A549 (cell line): ENCODE results near the gene FAM181A. TPM values are rescaled to one million over a fixed set of nuclear protein-coding genes. Genes with fewer than 3 reads are reported as not detected.

Source experiments
- ATAC-seq, 2 experiments: fragments of 200-7000 bp in 1 of 2; fragments of >200 bp in 1 of 2; cut with Nextera tagmentation in 1 of 2; cut with Tn5 transposase in 1 of 2; 3 replicates each; pipeline versions ENCODE4 v1.8.0 to v1.9.1; 2018 to 2020; ENCODE audit warnings: mild to moderate bottlenecking in 1 of 2, moderate library complexity in 1 of 2
- CTCF ChIA-PET: fragments of 300-600 bp; sonication (Branson Sonifier 250); formaldehyde crosslinking; extraction: SDS; loops from one replicate; lab custom pipeline; 2021; ENCODE audit warnings: antibody characterized with exemption, inconsistent platforms; lab: Yijun Ruan, JAX
- POLR2A ChIA-PET: fragments of 350-600 bp; formaldehyde crosslinking; extraction: SDS; loops from one replicate; lab custom pipeline; 2021; ENCODE audit warnings: antibody characterized with exemption, inconsistent platforms; lab: Yijun Ruan, JAX
- DNase-seq, 2 experiments: peaks; one replicate each; pipeline versions ENCODE4 v3.0.0 to v3.0.0-alpha.2; 2011 to 2016; ENCODE audit warnings: low read depth in 1 of 2, low spot score in 1 of 2
- FAIRE-seq: peaks from 2 replicates; lab custom pipeline; 2011; peaks lifted over from hg19 to GRCh38; lab: Jason Lieb, UNC
- H3K27ac ChIP-seq, 2 experiments: fragments of >200 bp; sonication (Bioruptor Twin); formaldehyde crosslinking; 3 replicates each; pipeline ENCODE4 v1.5.1; 2016 to 2017
- H3K4me1 ChIP-seq: fragments of >200 bp; sonication (Bioruptor Twin); formaldehyde crosslinking; 3 replicates; pipeline ENCODE4 v1.6.1; 2016
- H3K4me2 ChIP-seq: fragments of >200 bp; sonication (Bioruptor Twin); formaldehyde crosslinking; 3 replicates; pipeline ENCODE4 v1.6.1; 2016
- H3K4me3 ChIP-seq: fragments of >200 bp; sonication (Bioruptor Twin); formaldehyde crosslinking; 3 replicates; pipeline ENCODE4 v1.5.1; 2016
- H3K9me3 ChIP-seq: fragments of >200 bp; sonication (Bioruptor Twin); formaldehyde crosslinking; 3 replicates; pipeline ENCODE4 v1.6.1; 2016
- BHLHE40 ChIP-seq: IDR thresholded peaks from 2 replicates; pipeline ENCODE4 v1.6.1; 2012; ENCODE audit warnings: low read depth, low read length, inconsistent platforms
- CBX2 ChIP-seq: fragments of 200-600 bp; sonication (generic); IDR thresholded peaks from 2 replicates; pipeline ENCODE4 v1.6.1; 2016; ENCODE audit warnings: low read depth, mild to moderate bottlenecking, borderline replicate concordance
- CBX8 ChIP-seq: fragments of 200-600 bp; sonication (generic); IDR thresholded peaks from 2 replicates; pipeline ENCODE4 v1.6.1; 2016
- CEBPB ChIP-seq, 2 experiments: fragments of >200 bp in 1 of 2; sonication (Bioruptor Twin) in 1 of 2; formaldehyde crosslinking in 1 of 2; IDR thresholded peaks; 2 replicates each; pipeline ENCODE4 v1.6.1; 2012 to 2016
- FOSL2 ChIP-seq, 2 experiments: fragments of 450-650 bp in 1 of 2; fragments of >200 bp in 1 of 2; sonication (Bioruptor Twin) in 1 of 2; formaldehyde crosslinking; IDR thresholded peaks; 2 replicates each; pipeline versions ENCODE4 v1.5.0 to v1.6.1; 2016 to 2020; ENCODE audit warnings: mild to moderate bottlenecking in 1 of 2, moderate library complexity in 1 of 2
- HDAC2 ChIP-seq: fragments of 200-600 bp; sonication (generic); IDR thresholded peaks from 2 replicates; pipeline ENCODE4 v1.6.1; 2016
- HEYL ChIP-seq: fragments of 250-450 bp; sonication (Bioruptor Pico); IDR thresholded peaks from 2 replicates; pipeline ENCODE4 v1.8.0; 2021; ENCODE audit warnings: mild to moderate bottlenecking, moderate library complexity
- HOXB5 ChIP-seq: fragments of 250-450 bp; sonication (Bioruptor Pico); IDR thresholded peaks from 2 replicates; pipeline ENCODE4 v1.5.0; 2020; ENCODE audit warnings: mild to moderate bottlenecking, moderate library complexity
- KDM1A ChIP-seq: fragments of 200-600 bp; sonication (generic); IDR thresholded peaks from 2 replicates; pipeline ENCODE4 v1.6.1; 2016; ENCODE audit warnings: low read depth, mild to moderate bottlenecking
- KDM5A ChIP-seq: fragments of 200-600 bp; sonication (generic); IDR thresholded peaks from 2 replicates; pipeline ENCODE4 v1.6.1; 2016; ENCODE audit warnings: antibody characterized with exemption, mild to moderate bottlenecking
- MAFK ChIP-seq: fragments of 450-650 bp; IDR thresholded peaks from 2 replicates; pipeline ENCODE4 v1.6.1; 2014; ENCODE audit not compliant: partially characterized antibody
- MYC ChIP-seq: IDR thresholded peaks from 2 replicates; pipeline ENCODE4 v1.6.1; 2012; ENCODE audit warnings: mild to moderate bottlenecking, inconsistent platforms, low read length, improper control_type of control experiment, borderline replicate concordance
- NPAS2 ChIP-seq: fragments of 250-450 bp; sonication (Bioruptor Pico); IDR thresholded peaks from 2 replicates; pipeline ENCODE4 v1.8.0; 2022; ENCODE audit warnings: mild to moderate bottlenecking, moderate library complexity, borderline replicate concordance
- RNF2 ChIP-seq: fragments of 200-600 bp; sonication (generic); IDR thresholded peaks from 2 replicates; pipeline ENCODE4 v1.6.1; 2016; ENCODE audit warnings: low read depth, mild to moderate bottlenecking, antibody characterized with exemption, moderate library complexity, borderline replicate concordance
- SMC3 ChIP-seq: fragments of >200 bp; sonication (Bioruptor Twin); formaldehyde crosslinking; IDR thresholded peaks from 3 replicates; pipeline ENCODE4 v1.6.1; 2018; ENCODE audit warnings: inconsistent platforms
- TP53 ChIP-seq: fragments of 250-450 bp; sonication (Bioruptor Pico); IDR thresholded peaks from 2 replicates; pipeline ENCODE4 v1.5.0; 2021; ENCODE audit warnings: mild to moderate bottlenecking, moderate library complexity
- ZC3H11A ChIP-seq: fragments of 450-650 bp; IDR thresholded peaks from 2 replicates; pipeline ENCODE4 v1.6.1; 2014; ENCODE audit warnings: antibody characterized with exemption, mild to moderate bottlenecking
- ZSCAN20 ChIP-seq: fragments of 250-450 bp; sonication (Bioruptor Pico); IDR thresholded peaks from 2 replicates; pipeline ENCODE4 v1.8.0; 2022; ENCODE audit warnings: mild to moderate bottlenecking, moderate library complexity
- WGBS: methylation state at CpG from one replicate; pipeline ENCODE4 v1.1.6; 2017; ENCODE audit errors: missing lambda C conversion rate; 5-methylcytosine and 5-hydroxymethylcytosine counted together
- polyA plus RNA-seq, 4 experiments: library from polyadenylated mRNA; depleted of rRNA in 3 of 4; stranded (reverse); fragments of >200 nt; fragmentation: RNase III in 1 of 4; extraction: RNeasy Plus Mini Kit Qiagen cat#74134 plus additional on column Dnase treatment in 1 of 4; gene quantifications; 2 replicates in 3 of 4; 3 replicates in 1 of 4; pipeline ENCODE4 v1.2.3, GENCODE V29; 2011 to 2017
- TF ChIP-seq, protein P1 (sequence below): fragments of 150-350 bp; IDR thresholded peaks from 2 replicates; pipeline ENCODE4 v1.6.1; 2014; ENCODE audit warnings: low read depth, mild to moderate bottlenecking, low read length
- TF ChIP-seq, protein P2 (sequence below): fragments of >200 bp; sonication (Bioruptor Twin); formaldehyde crosslinking; IDR thresholded peaks from 2 replicates; pipeline ENCODE4 v1.6.1; 2016
- TF ChIP-seq, protein P3 (sequence below): IDR thresholded peaks from 2 replicates; pipeline ENCODE4 v1.6.1; 2012
- TF ChIP-seq, protein P4 (sequence below): IDR thresholded peaks from 2 replicates; pipeline ENCODE4 v1.6.1; 2012
- TF ChIP-seq, protein P5 (sequence below): fragments of 450-650 bp; IDR thresholded peaks from 2 replicates; pipeline ENCODE4 v1.6.1; 2014; ENCODE audit warnings: antibody characterized with exemption
- TF ChIP-seq, protein P6 (sequence below): fragments of 200-600 bp; sonication (generic); IDR thresholded peaks from 2 replicates; pipeline ENCODE4 v1.6.1; 2016; ENCODE audit warnings: antibody characterized with exemption, mild to moderate bottlenecking, moderate library complexity
- TF ChIP-seq, protein P7 (sequence below): IDR thresholded peaks from 2 replicates; pipeline ENCODE4 v1.6.1; 2012; ENCODE audit warnings: low read depth, borderline replicate concordance

Gene FAM181A
- polyA plus RNA-seq, 2 of the 4 experiments (the other 2 are of a cell fraction): not detected

DNA sequence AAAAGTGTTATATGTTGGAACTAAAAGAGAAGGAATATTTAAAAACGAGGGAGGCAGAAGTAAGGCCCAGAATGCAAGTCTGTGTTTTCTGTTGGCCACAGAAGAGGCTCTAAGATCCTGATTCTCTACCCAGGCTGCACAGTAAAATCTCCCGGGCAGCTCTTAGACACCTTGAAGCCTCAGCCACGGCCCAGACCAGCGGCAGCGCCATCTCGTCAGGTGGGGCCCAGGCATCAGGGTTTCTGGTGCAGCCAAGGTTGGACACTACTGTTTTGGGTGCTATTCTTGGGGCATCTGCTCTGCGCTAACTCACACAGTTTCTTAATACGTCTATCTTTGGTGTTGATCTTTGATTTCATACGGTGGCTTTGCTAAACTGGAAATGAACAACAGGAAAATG, 16.8 kb downstream of the FAM181A start:
- no peak for FAIRE-seq
- ChIA-PET POLR2A (no interaction called here), CTCF (interaction anchor here (0.7 to 29.6 kb wide), 4 partner anchors 23 to 193 kb away, joined by 3 to 601 read pairs (median 202); partner anchors contain the start of genes ASB2 and CCDC197)
- H3K27ac ChIP-seq: no peak overlapping the region
- 85% methylated on average over 9 of the region's 9 CpGs for WGBS
- TF ChIP-seq ZC3H11A: no peak
- no peak for TF ChIP-seq CBX2
- H3K4me3 ChIP-seq: no peak overlapping the region
- no peak overlapping the region for H3K4me2 ChIP-seq
- ATAC-seq: no peak
- H3K4me1 ChIP-seq: peaks cover 25% of the 10 kb centered on the region
- no peak for DNase-seq
- H3K9me3 ChIP-seq: no peaks in the 10 kb centered on the region

DNA sequence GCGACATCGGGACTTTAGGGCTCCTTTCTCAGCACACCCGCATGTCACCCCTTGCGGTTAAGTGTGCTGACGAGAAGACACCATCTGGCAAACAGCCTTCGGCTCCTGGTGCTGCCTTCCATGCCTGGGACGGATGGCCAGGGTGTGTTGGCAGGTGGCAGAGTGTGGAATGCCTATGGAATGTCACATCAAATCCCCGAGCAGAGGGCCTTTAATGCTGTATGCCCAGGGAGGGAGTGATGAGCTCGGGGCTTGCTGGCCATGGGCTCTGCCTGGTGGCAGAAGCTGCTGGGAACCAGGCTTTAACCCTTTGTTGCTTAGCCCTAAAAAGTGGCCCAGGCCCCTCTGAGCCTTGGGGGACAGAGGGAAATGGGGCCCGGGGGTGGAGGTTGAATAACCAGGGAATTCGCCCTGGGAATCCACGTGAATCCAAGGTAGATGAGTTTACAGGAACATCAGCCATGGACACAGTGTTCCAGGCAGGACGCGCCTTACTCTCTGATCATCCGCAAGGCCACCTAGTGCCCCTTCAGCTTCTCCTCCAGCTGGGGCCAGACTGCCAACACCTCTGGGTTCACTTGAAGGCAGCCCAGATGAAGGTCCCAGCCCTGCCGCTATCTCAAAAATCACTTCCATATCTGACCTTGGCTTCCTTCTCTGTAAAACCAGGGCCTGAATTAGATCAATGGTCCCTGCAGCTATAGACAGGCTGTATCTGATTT, 17.4 kb downstream of the FAM181A start:
- POLR2A ChIA-PET: no interaction called here
- Histone ChIP-seq H3K9me3 (no peaks in the 10 kb centered on the region), H3K27ac (no peak overlapping the region), H3K4me2 (no peak overlapping the region), H3K4me3 (no peak overlapping the region), H3K4me1 (peaks cover 25% of the 10 kb centered on the region)
- 84% methylated on average over 16 of the region's 16 CpGs for WGBS
- FAIRE-seq: no peak
- DNase-seq: no peak
- TF ChIP-seq SMC3 (no peak), KDM1A (no peak), CBX2 (no peak), HOXB5 (CRISPR knock-in tag) (no peak), HEYL (CRISPR knock-in tag) (no peak), KDM5A (no peak), ZSCAN20 (CRISPR knock-in tag) (no peak), HDAC2 (no peak), CEBPB (IDR thresholded peaks at IDR 0.05) (no peak), BHLHE40 (no peak)
- TF ChIP-seq, protein P1, sequence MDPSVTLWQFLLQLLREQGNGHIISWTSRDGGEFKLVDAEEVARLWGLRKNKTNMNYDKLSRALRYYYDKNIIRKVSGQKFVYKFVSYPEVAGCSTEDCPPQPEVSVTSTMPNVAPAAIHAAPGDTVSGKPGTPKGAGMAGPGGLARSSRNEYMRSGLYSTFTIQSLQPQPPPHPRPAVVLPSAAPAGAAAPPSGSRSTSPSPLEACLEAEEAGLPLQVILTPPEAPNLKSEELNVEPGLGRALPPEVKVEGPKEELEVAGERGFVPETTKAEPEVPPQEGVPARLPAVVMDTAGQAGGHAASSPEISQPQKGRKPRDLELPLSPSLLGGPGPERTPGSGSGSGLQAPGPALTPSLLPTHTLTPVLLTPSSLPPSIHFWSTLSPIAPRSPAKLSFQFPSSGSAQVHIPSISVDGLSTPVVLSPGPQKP: no peak
- TF ChIP-seq, protein P2, sequence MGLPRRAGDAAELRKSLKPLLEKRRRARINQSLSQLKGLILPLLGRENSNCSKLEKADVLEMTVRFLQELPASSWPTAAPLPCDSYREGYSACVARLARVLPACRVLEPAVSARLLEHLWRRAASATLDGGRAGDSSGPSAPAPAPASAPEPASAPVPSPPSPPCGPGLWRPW: no peak
- TF ChIP-seq, all 56 proteins: peak for 0
- CTCF ChIA-PET: interaction anchor here (0.7 to 29.6 kb wide), 5 partner anchors 8 to 192 kb away, joined by 3 to 601 read pairs (median 3); partner anchors contain the start of genes ASB2, CCDC197 and FAM181A
- ATAC-seq: no peak

DNA sequence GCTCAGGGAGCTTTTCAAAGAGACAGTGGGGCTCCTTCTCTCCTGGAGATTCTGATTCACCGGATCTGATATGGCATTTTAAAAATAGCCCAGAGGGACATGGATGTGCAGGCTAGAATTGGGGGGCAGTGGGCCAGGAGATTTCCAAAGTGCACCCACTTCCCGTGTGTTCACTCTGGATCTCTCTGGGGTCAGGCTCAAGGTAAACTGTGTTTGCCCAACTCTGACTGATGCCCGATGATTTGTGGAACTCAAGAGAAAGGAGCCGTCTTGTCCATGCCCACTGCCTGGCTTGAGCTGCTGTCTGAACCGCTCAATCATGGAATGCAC, 17.9 kb downstream of the FAM181A start:
- DNase-seq (no peak), FAIRE-seq (no peak), ATAC-seq (no peak)
- 84% methylated on average over 5 of the region's 5 CpGs for WGBS
- Histone ChIP-seq H3K4me1 (peaks cover 25% of the 10 kb centered on the region), H3K27ac (no peak overlapping the region), H3K4me2 (no peak overlapping the region), H3K9me3 (no peaks in the 10 kb centered on the region), H3K4me3 (no peak overlapping the region)
- ChIA-PET CTCF (interaction anchor here (1.3 to 29.6 kb wide), 4 partner anchors 9 to 56 kb away, joined by 3 to 601 read pairs (median 202); partner anchors contain the start of genes ASB2, CCDC197 and FAM181A), POLR2A (no interaction called here)
- TF ChIP-seq MAFK (no peak), ZSCAN20 (CRISPR knock-in tag) (no peak), MYC (no peak), FOSL2 (IDR thresholded peaks at IDR 0.05) (no peak), FOSL2 (CRISPR knock-in tag; IDR thresholded peaks at IDR 0.05) (no peak), RNF2 (no peak), HDAC2 (no peak), CEBPB (IDR thresholded peaks at IDR 0.05) (no peak), CBX8 (no peak), TP53 (CRISPR knock-in tag) (no peak), BHLHE40 (no peak), NPAS2 (CRISPR knock-in tag) (no peak)
- TF ChIP-seq, protein P3, sequence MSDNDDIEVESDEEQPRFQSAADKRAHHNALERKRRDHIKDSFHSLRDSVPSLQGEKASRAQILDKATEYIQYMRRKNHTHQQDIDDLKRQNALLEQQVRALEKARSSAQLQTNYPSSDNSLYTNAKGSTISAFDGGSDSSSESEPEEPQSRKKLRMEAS: no peak
- TF ChIP-seq, protein P4, sequence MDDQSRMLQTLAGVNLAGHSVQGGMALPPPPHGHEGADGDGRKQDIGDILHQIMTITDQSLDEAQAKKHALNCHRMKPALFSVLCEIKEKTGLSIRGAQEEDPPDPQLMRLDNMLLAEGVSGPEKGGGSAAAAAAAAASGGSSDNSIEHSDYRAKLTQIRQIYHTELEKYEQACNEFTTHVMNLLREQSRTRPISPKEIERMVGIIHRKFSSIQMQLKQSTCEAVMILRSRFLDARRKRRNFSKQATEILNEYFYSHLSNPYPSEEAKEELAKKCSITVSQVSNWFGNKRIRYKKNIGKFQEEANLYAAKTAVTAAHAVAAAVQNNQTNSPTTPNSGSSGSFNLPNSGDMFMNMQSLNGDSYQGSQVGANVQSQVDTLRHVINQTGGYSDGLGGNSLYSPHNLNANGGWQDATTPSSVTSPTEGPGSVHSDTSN: no peak
- TF ChIP-seq, protein P5, sequence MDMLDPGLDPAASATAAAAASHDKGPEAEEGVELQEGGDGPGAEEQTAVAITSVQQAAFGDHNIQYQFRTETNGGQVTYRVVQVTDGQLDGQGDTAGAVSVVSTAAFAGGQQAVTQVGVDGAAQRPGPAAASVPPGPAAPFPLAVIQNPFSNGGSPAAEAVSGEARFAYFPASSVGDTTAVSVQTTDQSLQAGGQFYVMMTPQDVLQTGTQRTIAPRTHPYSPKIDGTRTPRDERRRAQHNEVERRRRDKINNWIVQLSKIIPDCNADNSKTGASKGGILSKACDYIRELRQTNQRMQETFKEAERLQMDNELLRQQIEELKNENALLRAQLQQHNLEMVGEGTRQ: no peak
- TF ChIP-seq, protein P6, sequence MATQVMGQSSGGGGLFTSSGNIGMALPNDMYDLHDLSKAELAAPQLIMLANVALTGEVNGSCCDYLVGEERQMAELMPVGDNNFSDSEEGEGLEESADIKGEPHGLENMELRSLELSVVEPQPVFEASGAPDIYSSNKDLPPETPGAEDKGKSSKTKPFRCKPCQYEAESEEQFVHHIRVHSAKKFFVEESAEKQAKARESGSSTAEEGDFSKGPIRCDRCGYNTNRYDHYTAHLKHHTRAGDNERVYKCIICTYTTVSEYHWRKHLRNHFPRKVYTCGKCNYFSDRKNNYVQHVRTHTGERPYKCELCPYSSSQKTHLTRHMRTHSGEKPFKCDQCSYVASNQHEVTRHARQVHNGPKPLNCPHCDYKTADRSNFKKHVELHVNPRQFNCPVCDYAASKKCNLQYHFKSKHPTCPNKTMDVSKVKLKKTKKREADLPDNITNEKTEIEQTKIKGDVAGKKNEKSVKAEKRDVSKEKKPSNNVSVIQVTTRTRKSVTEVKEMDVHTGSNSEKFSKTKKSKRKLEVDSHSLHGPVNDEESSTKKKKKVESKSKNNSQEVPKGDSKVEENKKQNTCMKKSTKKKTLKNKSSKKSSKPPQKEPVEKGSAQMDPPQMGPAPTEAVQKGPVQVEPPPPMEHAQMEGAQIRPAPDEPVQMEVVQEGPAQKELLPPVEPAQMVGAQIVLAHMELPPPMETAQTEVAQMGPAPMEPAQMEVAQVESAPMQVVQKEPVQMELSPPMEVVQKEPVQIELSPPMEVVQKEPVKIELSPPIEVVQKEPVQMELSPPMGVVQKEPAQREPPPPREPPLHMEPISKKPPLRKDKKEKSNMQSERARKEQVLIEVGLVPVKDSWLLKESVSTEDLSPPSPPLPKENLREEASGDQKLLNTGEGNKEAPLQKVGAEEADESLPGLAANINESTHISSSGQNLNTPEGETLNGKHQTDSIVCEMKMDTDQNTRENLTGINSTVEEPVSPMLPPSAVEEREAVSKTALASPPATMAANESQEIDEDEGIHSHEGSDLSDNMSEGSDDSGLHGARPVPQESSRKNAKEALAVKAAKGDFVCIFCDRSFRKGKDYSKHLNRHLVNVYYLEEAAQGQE: no peak
- TF ChIP-seq, protein P7, sequence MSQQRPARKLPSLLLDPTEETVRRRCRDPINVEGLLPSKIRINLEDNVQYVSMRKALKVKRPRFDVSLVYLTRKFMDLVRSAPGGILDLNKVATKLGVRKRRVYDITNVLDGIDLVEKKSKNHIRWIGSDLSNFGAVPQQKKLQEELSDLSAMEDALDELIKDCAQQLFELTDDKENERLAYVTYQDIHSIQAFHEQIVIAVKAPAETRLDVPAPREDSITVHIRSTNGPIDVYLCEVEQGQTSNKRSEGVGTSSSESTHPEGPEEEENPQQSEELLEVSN: no peak
